GM12892 (cell line): ENCODE measurements around the gene NRXN3.

Source experiments
- POLR2A ChIP-seq: IDR thresholded peaks from 2 replicates; pipeline ENCODE4 v1.6.1; 2011; ENCODE audit warnings: low read depth, low read length, control low read depth
- POLR2AphosphoS5 ChIP-seq: IDR thresholded peaks from 2 replicates; pipeline ENCODE4 v1.6.1; 2011; ENCODE audit warnings: low read depth, low read length, control low read depth

DNA sequence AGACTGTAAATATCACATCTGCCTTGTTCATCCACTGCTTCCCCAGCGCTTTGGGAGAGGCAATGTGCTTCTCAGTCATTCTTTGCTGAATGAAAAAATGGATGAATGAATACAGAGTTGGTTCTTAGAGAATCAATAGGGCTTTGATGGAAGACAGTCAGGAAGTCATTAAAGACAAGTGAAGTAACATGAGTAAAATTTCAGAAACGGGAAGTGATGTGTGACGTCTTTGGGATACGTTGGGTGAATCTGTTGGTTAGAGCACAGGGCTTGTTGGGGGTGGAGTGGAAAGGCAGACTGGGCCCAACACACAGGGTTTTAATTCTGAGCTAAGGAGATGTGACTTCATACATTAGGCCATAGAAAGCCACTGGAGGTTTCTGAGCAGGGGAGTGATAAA, 39.0 kb upstream of the NRXN3 start:
- no peak for TF ChIP-seq POLR2AphosphoS5
- no peak for TF ChIP-seq POLR2A
